ENCODE data around the gene TNFAIP8L3.

- TF ChIP-seq POLR2AphosphoS5 (IDR thresholded peaks at IDR 0.05): no peak
- TF ChIP-seq, protein P1, sequence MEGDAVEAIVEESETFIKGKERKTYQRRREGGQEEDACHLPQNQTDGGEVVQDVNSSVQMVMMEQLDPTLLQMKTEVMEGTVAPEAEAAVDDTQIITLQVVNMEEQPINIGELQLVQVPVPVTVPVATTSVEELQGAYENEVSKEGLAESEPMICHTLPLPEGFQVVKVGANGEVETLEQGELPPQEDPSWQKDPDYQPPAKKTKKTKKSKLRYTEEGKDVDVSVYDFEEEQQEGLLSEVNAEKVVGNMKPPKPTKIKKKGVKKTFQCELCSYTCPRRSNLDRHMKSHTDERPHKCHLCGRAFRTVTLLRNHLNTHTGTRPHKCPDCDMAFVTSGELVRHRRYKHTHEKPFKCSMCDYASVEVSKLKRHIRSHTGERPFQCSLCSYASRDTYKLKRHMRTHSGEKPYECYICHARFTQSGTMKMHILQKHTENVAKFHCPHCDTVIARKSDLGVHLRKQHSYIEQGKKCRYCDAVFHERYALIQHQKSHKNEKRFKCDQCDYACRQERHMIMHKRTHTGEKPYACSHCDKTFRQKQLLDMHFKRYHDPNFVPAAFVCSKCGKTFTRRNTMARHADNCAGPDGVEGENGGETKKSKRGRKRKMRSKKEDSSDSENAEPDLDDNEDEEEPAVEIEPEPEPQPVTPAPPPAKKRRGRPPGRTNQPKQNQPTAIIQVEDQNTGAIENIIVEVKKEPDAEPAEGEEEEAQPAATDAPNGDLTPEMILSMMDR (IDR thresholded peaks at IDR 0.05): no peak
- TF ChIP-seq POLR2A (IDR thresholded peaks at IDR 0.05; ENCODE audit: low read depth): no peak
- TF ChIP-seq EP300 (IDR thresholded peaks at IDR 0.05): no peak
Measured at GRCh38 chr15:51060030-51060673, 34.6 kb downstream of the TNFAIP8L3 start.
